Loucy (cell line): ENCODE results near the gene DNM3.

Source experiments
- CTCF ChIP-seq: fragments of 200-600 bp; sonication (generic); conservative IDR thresholded peaks from 2 replicates; pipeline ENCODE4 v1.5.1; 2014; ENCODE audit warnings: mild to moderate bottlenecking, antibody characterized with exemption, low read length
- EZH2phosphoT487 ChIP-seq: fragments of 200-600 bp; IDR thresholded peaks from 2 replicates; pipeline ENCODE4 v1.6.1; 2018; ENCODE audit warnings: antibody characterized with exemption, mild to moderate bottlenecking, moderate library complexity, borderline replicate concordance

GRCh38 chr1:172460887-172461315, 619.6 kb downstream of the DNM3 start:
- TF ChIP-seq CTCF = no peak
- TF ChIP-seq EZH2phosphoT487 = no peak
